Fibroblast of the conjunctiva (primary cell): Measurements from ENCODE around the gene FOSL2.
"Not testable (repeated sequence)": the region's sequence is repeated elsewhere in the genome, so short reads cannot be mapped to it uniquely, and the experiment has no call there.

Source experiments
- DNase-seq: peaks from one replicate; pipeline ENCODE4 v3.0.0-alpha.2; 2010; ENCODE audit warnings: low read depth

The FOSL2 gene

DNA sequence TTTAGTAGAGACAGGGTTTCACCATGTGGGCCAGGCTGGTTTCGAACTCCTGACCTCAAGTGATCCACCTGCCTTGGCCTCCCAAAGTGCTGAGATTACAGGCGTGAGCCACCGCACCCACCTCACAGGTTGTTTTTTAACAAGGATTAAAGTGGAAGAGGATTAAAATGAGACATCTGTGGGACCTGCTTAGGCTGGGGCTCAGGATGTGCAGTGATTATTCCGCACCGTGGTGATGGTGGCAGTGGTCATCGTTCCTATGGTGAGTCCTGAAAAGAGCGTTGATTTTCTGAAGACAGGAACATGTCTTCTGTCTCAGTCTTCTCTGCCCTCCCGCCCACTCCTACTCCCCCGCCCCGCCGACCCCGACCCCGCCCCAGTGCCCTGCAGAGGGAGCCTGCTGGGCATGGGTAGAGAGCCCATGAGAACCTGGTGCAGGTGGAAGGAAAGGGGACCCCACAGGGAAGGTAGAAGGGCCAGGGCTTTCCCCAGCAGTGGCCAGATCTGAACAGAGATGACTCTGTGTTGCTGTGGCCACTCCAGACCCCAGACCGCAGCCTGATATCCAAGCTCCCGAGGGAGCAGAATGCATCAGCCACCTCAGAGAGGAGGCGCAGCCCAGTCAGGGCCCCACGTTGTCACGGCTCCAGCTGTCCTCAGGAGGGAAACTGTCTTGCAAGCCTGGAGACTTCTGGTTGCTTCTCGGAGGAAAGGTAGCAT lies 34.5 kb upstream of the FOSL2 start:
- DNase-seq: no peak

DNA sequence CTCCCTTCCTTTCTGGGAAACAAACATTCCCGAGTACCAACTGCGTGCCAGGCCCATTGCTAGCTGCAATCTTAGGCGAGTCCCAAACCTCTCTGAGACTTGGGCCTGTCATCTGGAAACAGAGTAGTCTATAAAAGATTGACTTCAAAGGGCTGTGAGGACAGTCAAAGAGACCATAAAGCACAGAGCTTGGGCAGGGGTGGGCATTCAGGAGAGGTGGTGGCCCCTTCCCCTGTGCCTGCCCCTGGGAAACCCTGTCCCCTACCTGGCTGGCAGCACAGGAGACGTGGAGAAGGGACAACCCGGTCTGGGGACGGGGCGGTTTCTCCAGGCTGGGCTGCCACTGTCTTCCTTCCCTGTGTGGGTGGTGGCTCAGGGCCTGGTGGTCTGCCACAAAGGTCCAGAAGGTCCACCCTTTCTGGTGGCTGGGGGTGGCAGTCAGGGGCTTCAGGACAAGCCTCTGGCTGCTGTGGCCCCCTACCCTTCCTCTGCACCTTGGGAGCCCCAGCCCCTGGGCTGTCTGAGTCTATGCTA lies 33.9 kb upstream of the FOSL2 start:
- DNase-seq: no peak

DNA sequence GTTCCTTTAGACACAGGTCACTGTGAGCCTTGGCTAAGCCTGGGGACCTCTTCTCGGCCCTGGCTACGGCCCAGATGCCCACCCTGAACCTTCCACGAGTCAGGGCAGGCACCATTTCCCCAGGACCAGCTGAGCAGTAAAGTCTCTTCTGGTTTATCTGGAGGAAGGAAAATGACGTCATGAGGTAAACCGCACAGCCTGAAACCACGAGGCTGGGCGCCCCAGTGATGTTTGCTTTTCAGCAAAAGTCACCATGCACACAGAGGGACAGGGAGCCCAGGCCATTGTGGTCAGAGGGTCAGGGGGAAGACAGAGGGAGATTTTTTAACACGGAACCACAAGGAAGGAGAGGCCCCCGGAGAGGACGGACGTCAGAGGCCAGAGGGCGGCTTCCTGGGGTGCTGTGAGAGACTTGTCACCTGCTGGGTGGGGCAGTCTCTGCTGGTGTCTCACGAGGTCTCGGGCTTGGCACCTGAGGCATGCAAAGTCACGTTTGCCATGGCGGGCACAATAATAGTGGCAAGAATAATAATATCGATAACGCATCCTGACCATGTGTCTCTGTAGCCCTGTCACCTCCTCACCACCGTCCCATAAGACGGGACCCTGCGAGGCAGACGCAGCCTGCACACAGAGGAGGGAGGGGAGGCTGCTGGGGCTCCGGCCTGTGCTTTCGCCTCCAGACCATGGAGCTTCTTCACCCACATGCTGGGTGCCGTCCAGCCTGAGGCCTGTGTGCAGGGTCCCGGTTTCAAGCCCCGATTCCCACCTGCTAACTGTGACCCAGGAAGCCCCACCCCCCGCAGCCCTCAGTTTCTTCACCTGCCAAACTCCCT lies 33.2 kb upstream of the FOSL2 start:
- no peak for DNase-seq

DNA sequence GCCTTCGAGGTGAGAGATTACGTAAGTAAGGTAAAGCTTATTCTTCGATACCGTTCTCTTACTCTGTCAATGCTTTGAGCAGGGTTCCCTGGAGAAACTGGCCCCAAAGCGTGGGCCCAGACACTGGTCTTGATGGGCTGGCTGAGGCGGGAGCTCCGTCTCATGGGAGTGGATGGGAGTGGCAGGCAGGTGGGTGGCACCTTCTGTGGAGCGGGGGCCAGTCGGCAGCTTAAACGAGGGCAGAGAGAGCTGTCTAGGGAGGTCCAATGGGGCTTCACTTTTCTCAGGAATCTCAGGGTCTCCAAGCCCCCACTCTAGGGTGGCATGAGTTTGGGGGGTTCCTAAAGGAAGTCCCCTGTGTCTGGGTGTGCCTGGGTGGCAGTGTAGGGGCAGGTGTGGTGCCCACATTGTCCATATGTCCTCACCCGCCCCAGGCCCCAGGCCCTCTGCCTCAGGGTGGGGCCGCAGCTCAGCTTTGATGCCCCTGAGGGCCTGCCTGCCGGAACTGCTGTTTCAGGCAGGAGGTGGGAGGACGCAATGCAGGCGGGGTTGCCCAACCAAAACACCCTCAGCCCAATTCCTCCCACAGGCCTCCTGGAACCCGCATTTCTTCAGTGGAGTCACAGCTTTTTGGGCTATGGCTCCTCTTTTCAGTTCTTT lies 32.5 kb upstream of the FOSL2 start:
- no peak for DNase-seq

DNA sequence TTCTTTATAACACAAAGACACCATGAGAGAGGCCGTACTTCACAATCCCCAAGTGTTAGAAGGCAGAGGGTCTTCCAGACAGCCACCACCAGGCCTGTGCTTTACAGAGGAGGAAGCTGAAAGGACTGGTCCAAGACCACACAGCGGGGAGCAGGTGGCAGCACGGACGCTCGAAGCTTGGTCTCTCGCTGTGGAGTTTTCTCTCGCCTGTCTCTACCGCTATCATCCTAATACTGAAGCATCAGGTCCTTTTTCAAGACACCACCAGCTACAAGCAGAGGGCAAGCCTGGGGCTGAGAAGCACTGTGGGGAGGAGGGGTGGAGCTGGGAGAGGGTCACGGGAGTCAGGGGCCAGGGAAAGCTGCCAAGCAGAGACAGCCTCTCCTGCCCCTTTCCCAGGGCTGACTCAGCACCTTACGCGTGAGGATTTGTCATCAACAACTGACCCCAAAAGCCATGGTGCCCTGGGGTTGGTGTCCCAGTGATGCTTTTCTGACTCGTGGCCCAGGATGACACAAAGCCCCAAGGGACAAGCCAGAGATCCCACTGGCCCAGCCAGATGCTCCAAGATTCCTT lies 31.9 kb upstream of the FOSL2 start:
- DNase-seq: peak; percentile 56

DNA sequence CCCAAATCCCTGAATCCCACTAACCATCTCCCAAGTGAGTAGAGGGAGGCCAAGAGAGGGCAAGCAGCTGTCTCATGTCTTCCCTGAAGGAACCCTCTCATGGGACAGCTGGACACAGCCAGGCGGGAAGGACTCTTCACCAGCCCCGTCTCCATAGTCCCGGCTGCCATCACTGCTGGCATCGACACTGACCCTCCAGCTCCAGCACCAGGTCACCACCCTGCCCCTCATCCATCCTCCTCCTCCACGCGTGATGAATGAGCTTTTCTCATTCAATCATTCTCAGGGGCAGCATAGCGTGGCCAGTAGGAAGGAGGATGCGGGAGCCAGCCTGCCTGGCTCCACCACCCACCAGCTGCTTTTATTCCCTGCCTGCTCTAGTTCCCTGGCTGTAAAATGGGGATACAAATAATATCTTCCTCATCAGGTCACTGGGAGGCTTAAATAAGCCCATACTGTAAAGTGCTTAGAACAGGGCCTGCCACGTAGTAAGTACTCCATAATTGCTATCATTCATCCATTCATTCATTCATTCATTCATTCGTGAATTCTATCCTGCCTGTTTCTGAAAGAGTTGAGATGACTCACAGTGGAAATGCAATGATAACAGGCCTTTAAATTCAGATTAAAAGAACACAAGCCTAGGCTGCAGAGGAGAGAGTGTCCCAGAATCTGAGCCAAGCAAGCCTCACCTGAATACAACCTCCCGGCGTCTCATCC lies 30.5 kb upstream of the FOSL2 start:
- no peak for DNase-seq

DNA sequence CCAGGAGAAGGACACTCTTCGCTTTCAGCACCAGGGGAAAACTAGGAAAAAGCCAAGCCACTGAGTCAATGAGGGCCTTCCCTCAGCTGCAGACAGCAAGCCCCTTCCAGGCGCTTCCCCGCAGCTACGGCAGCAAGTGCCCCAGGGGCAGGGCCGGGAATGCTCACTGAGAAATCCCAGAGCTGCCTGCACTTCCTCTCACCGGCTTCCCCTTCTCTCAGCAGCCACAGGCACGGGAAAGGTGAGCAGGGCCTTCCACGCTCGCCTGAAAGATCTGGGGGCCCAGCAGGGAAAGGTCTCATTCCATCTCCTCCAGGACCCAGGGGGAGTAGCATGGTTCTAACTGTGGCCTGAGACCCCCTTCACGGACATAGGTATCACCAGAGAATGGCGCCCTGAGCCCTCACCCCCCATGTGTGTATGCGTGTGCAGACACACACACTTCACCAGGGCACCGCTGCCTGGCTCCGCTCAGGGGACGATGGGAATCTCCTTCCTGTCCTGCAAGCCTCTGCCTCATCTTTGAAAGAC lies 29.6 kb upstream of the FOSL2 start:
- no peak for DNase-seq

DNA sequence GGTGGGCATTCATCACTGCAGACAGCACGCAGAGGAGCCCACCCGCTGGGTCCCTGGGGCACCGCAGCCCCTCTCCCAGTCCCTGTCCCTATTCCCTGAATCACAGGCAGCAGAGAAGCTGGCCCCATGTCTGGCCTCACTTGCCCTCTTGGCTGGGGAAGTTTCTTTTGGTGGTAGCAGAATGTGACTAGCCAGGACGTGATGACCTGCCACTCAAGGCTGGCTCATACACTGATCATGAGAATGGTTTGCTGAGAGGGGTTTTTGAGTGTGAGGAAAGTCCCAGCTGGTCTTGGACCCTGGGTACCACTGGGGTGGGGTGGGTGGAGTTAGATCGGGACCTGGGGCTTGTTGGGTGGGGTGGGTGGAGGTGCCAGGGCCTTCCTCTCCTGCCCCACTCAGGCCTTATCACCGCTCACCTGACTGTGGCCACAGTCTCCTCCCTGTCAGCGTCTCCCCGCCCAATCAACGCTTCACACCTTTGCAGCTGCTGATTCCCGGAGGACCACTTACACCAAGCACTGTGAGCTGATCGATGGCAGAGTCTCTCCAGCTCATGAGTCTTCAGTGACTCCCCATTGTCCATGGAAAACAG lies 28.9 kb upstream of the FOSL2 start:
- no peak for DNase-seq

DNA sequence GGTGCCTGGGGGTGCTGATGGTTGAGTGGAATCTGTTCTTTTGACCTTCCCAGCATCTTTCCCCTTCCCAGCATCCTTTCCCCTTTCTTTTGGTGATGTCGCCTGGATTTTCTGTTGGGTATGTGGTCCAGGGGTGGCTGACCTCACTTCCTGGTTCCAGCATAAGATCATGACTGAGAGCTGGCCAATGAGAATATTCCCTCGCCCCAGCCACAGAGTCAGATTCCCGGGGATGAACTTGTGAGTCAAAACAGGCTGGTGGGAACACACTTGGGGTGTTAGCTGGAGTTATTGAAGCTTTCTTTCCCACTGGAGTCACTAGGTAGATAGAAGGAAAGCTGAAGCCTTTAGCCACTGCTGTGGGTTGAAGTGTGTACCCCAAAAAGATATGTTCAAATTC lies 28.0 kb upstream of the FOSL2 start:
- no peak for DNase-seq

DNA sequence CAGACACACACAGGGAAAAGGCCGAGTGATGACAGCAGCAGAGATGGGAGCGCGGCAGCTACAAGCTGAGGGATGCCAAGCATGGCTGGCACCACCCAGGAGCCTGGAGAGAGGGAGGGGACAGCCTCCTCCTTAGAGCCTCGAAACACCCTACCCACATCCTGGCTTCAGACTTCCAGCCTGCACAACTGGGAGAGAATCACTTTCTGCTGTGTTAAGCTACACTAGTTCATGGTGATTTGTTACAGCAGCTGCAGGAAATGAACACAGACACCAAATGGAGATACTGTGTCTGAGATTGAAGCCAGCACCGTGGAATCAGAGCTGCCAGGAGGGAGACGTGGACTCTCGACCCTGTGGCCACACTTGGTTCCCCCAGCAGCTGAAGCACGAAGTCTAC lies 27.5 kb upstream of the FOSL2 start:
- no peak for DNase-seq

DNA sequence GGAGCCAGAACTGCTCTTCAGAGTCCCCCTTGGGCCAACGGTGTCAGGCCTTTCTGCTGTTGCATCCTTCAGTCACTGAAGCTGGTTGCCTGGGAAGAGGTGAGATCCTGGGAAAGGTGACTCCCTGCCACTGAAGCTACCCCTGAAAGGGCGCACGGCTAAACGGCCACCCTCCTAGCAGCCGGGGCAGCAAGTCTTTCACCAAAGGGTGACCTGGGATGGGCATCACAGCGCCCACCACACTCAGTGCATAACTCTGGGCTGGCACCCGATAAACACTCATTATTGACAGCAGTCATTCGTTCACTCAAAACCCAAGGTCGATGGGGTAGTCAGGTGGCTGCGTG lies 26.5 kb upstream of the FOSL2 start:
- no peak for DNase-seq

DNA sequence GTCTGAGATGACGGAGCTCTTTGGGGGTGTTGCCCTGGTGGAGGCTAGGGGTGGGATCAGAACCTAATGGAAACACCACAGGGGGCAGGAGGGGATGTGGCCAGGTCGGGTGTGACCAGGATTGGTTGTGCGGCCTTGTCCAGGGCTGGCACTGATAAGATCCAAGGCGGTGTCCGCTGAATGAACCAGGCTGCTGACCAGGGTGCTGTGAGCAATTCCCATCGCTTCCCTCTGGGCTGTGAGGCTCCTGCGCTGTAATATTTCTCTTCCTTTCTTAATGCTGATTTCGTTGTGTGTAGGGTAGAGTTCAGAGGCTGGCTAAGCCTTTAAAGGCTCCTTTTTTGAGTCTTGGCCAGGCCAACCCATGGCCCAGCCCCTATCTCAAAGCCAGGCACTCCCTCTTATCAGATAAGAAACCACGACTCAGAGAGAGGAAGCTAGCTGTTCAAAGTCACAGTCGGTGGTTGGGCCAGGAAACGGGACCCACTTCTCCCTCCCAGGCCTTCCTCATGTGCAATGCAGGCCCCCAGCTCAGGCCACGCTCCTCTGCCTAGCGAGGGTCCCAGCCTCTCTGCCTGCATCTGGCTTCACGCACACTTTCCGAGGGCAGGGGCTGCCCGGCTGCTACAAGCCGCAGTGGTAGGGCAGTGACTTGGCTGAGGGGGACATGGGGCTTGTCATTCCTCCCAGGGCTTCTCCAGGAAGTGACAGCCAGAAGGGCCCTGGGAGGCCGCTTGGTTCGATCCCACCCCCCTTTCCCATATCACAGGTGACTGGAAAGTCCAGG lies 26.0 kb upstream of the FOSL2 start:
- DNase-seq: no peak

DNA sequence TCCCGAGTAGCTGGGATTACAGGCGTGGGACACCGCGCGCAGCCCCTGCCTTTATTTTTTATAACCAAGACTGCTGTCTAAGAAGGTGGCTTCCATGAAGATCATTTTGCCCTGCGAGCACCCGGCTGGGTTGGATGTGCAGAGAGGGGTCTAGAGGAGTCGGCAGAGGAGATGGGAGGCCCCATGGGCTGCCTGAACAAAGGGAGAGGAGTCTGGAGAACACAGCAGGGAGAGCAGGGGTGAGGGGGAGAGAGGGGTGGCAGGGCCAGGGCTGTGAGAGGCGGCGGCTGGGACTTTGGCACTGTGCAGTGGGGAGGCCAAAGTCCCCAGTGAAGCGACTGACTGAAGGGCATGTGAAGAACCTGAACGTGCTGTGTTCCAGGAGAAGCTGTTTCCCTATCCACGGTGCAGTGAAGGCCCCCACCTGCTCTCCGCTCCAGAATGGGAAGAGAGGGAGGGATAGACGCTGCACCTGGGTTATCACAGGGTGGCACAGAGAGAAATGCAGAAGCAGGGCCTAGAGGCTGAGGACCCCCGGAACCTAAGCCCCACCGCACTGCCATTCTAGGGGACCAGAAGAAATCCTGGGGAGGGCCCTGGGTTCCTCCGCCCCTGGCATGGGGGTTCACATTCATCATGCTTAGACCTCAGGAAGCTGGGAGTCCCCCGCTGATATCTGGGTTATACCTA lies 24.8 kb upstream of the FOSL2 start:
- no peak for DNase-seq

DNA sequence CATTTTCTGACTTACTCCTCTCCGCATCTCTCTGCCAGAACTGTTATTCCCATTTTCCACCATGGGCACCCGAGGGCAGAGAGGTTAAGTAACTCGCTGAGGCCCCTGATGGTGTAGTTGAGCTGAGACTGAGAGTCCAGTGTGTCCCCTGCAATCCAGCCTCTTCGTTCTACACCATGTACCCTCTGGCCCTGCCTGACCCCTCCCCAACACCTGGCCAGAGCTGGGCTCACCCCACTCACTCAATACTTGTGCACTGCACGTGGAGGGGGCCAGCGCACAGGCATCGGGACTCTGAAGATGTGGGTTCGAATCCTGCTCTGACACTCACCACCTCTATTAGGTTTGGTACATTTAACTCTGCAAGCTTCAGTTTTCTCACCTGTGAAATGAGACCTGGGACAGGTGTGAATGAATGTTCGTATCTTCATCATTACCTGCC lies 24.3 kb upstream of the FOSL2 start:
- no peak for DNase-seq

DNA sequence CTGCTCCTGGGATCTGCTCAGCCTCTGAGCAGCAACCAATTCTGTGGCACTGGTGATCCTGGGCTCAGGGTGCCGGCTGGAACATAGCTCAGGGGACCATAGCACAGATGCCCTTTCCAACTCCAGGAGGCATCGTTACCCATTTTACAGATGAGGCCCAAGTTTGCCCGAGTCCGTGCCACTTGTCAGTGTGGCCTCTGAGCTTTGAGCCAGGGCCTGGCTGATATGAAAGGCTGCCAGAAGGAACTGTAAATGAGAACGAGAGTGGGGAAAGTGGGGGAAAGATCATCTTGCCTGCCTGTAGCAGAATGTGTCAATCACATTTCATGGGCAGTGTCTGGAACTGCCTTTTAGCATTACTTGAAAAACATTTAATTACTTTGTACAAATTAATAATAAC lies 23.3 kb upstream of the FOSL2 start:
- no peak for DNase-seq

DNA sequence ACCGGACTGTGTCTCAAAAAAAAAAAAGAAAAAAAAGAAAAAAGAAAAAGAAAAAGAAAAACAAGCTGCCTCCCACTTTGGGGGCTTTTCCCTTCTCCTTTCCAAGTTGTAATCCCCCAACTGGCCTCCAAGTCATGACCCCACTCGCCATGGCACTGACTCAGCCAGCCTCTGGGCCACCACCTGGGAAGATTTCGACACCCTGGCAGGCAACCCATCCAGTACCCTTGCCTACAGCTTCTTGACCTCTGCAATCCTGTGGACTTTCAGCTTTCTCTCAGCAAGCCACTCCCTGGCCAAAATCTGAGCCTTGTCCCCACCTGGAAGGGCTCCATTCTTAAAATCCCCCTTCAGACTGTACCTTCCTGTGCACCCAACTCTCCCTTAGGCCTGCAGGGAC lies 22.3 kb upstream of the FOSL2 start:
- no peak for DNase-seq

DNA sequence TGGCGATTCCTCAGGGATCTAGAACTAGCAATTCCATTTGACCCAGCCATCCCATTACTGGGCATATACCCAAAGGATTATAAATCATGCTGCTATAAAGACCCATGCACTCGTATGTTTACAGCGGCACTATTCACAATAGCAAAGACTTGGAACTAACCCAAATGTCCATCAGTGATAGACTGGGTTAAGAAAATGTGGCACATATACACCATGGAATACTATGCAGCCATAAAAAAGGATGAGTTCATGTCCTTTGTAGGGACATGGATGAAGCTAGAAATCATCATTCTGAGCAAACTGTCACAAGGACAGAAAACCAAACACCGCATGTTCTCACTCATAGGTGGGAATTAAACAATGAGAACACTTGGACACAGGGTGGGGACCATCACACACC lies 20.9 kb upstream of the FOSL2 start:
- not testable (repeated sequence) for DNase-seq

DNA sequence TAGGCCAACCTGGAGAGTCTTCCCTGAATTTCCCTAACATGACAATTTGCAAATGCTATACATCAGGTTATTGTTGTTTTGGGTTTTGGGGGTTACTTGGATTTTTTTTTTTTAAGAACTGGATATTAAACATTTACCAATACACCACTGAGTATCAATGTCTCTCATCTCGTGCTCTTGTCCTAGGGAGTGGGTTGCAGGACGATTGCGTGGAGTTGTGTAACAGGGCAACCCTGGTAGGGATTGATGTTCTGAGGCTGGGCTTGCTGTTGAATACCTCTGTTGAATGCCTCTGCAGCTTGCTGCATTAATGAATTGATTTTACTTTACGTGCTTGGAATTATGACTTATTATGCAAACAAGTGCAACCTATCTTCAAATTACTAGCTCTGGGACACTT lies 18.8 kb upstream of the FOSL2 start:
- no peak for DNase-seq

DNA sequence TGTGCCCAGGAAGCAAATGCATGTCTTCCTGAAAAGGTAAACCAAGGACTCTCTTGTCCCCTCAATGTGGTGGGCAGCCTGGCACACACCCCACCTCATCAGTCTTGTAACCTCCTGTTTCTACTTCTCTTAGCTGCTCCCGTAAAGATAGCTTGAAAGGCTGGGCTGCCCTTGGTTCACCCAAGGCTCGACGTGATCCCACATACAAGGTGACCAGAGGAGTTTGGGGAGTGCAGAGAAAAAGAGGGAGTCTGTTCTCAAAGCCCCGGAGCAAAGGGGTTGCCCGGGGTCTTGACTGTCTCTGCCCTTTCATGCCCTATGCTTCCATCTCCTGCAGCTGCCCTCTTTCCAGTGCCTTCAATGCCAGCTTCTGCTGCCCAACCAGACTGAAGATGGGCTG lies 18.3 kb upstream of the FOSL2 start:
- no peak for DNase-seq

DNA sequence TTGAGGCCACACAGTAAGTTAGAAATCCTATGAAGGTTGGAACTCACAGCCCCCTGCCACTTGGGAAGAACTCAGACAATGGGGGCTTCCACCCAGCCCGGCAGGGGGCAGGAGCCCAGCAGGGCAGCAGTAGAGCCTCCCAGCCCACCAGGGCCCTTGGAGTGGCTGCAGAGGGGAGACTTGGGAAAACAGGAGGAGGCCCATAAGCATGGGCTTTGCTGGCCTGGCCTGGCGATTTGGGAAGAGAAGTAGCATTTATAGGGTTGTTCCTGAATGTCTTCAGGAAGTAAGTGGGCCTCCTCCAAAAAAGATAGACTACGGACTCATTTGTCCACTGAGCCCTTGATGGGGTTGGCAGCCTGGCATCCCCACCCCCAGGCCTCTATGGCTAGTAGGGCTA lies 17.4 kb upstream of the FOSL2 start:
- no peak for DNase-seq
